HFFc6 (cell line): ENCODE data around the gene ASPM. TPM values are rescaled to one million over a fixed set of nuclear protein-coding genes. Genes with fewer than 3 reads are reported as not detected.

Experiments
- DNase-seq: peaks from one replicate; pipeline ENCODE4 v3.0.0-alpha.2; 2018
- H3K27ac Mint-ChIP-seq: 2 replicates; pipeline ENCODE4 v1.8.0; 2020; ENCODE audit warnings: mild to moderate bottlenecking, mixed read lengths
- H3K27me3 Mint-ChIP-seq: 2 replicates; pipeline ENCODE4 v1.8.0; 2021; ENCODE audit warnings: mild to moderate bottlenecking, moderate library complexity, mixed read lengths; ENCODE audit not compliant: insufficient read depth
- H3K36me3 Mint-ChIP-seq: 2 replicates; pipeline ENCODE4 v1.8.0; 2021; ENCODE audit warnings: low read depth, mixed read lengths
- H3K4me1 Mint-ChIP-seq: 2 replicates; pipeline ENCODE4 v1.8.0; 2020; ENCODE audit warnings: low read depth, mixed read lengths
- H3K4me3 Mint-ChIP-seq: 2 replicates; pipeline ENCODE4 v1.8.0; 2020; ENCODE audit warnings: mild to moderate bottlenecking, moderate library complexity, mixed read lengths
- H3K9me3 Mint-ChIP-seq: 2 replicates; pipeline ENCODE4 v1.8.0; 2020; ENCODE audit warnings: mild to moderate bottlenecking, mixed read lengths
- total RNA-seq, 6 experiments: library from RNA; stranded (reverse); fragmentation: NEBNext Ultra II Directional; extraction: Animal tissue kit (Norgen Biotek cat#: 25700); gene quantifications; 2 replicates in 1 of 6; 3 replicates in 5 of 6; pipeline ENCODE4 v1.2.3, GENCODE V29; 2021
- TF ChIP-seq, protein P1 (sequence below): fragments of 200-600 bp; sonication (generic); IDR thresholded peaks from 2 replicates; pipeline ENCODE4 v1.5.0; 2021; ENCODE audit warnings: antibody characterized with exemption, mild to moderate bottlenecking

Gene ASPM
- total RNA-seq, 6 experiments from 2014 or later, result 20.3 to 46.8 (median 42.0) TPM

DNA sequence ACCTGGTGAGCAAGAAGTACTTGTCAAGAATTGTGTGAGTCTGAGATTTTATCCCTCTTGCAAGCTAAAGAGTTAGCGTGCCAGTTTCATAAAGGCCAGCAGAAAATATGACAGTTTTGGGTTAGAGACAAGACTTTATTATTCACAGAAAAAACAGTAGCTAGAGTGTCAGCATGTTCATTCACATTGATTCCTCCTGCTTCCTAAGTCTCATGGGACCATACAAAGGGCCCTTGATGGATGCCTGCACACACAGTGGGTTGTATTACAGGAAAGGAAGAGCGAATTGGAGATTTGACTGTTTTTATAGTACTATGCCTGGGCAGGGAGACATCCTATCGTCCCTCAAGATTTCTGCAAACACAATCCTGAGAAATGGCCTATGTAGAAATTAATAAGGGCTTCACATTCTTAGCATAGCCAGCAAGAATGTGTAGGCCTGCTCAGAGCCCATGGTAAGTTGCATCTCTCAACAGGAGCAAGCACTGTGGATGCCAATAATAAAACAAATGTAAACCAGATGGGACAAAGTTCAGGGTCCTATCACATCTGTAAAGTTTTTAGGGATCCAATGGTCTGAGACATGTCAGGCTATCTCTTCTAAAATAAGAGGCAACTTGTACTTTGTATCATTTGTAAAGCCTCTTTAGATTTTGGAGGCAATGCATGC lies 4.0 kb upstream of the ASPM start:
- no peaks in the 10 kb centered on the region for H3K36me3 Mint-ChIP-seq

DNA sequence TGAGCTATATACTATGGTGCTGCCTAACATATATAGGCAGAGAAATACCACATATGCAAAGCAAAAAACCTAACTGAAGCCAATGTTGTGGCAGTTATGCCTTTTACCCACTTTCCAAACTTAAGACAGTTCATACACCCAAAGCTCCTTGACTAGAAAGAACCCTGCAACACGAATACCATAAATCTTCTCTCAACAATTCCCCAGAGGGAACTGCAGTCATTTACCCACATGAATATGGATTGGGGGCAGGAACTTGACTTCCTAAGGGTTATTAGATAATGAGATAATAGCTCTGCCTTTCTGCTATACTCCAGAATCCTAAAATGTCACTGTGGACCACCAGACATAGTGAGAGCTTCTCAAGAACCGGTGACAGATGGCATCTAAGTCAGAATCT lies 2.9 kb upstream of the ASPM start:
- Mint-ChIP-seq H3K4me1 (peaks cover 12% of the 10 kb centered on the region), H3K9me3 (no peaks in the 10 kb centered on the region), H3K4me3 (no peak overlapping the region), H3K36me3 (no peaks in the 10 kb centered on the region; the same call in 1 of the 2 replicates), H3K27me3 (no peaks in the 10 kb centered on the region), H3K27ac (no peak overlapping the region)
- TF ChIP-seq, protein P1, sequence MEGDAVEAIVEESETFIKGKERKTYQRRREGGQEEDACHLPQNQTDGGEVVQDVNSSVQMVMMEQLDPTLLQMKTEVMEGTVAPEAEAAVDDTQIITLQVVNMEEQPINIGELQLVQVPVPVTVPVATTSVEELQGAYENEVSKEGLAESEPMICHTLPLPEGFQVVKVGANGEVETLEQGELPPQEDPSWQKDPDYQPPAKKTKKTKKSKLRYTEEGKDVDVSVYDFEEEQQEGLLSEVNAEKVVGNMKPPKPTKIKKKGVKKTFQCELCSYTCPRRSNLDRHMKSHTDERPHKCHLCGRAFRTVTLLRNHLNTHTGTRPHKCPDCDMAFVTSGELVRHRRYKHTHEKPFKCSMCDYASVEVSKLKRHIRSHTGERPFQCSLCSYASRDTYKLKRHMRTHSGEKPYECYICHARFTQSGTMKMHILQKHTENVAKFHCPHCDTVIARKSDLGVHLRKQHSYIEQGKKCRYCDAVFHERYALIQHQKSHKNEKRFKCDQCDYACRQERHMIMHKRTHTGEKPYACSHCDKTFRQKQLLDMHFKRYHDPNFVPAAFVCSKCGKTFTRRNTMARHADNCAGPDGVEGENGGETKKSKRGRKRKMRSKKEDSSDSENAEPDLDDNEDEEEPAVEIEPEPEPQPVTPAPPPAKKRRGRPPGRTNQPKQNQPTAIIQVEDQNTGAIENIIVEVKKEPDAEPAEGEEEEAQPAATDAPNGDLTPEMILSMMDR, result no peak
- DNase-seq, result no peak

More for the DNA sequence above, 4.0 kb upstream of the ASPM start:
- H3K4me1 Mint-ChIP-seq, result 0 out of 2 replicates have a peak, but pooled peaks cover 5% of the 10 kb centered on the region
- no peak overlapping the region for H3K27ac Mint-ChIP-seq
- DNase-seq, result no peak
- no peak overlapping the region for H3K4me3 Mint-ChIP-seq
- TF ChIP-seq, protein P1, result no peak
- no peaks in the 10 kb centered on the region for H3K27me3 Mint-ChIP-seq
- H3K9me3 Mint-ChIP-seq, result no peaks in the 10 kb centered on the region

DNA sequence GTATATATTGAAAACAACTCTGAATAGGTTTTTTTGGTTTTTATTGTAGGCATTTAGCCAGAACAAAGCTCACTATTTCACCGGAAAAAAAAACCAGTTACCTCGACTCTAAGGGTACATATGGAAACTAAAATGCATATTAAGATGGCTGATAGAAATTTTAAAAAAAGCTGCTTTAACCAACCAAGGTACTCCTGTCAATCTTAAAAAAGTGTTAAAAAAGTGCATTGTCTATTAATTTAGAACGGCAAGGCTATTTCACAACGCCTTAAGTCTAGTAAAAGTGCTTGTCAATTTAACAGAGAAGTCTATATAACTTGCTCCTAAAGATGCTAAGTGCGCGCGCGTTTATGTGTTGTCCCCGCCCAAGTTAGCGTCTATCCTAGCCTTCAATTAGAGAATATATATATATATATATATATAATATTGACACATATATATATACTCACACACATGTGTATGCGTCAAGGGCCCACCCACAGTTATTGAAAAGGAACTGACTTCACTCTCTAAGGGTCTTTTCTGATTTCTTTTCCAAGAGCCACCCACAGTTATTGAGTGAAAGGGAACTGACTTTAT lies 934 bp downstream of the ASPM start:
- H3K27ac Mint-ChIP-seq, result peak overlapping the region; percentile 94
- no peaks in the 10 kb centered on the region for H3K27me3 Mint-ChIP-seq

DNA sequence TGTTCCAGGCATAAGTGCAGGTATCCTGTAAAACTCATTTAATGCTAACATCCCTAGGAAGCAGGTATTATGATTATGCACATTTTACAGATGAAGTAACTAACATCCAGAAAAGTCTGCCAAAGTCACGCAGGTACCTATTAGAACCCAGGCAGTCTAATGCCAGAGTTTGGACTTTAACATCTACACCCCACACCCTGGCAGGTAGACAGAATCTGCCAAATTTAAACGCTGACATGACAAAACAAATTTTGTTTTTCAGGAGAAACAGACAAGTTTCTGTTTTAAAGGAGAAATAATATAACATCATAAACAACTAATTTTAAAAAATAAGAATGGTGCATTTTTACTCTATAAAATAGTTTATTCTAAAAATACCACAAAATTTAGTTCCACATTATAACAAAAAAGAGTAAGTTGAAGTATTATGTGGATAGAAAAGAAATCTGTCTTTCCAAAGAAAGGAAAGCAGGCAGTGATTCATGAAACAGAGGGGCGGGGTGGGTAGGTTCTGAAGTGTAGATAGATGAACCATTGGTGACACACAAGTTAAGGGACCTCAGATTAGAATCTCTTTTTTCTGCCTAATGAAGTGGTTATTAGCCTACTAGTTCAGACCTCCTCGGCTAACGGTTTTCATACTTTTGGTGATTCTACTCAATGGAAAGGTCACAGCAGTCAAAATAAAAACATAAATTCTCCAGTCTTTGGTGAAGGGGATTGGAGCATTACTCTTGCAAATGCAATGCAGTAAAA lies 1.7 kb downstream of the ASPM start:
- Mint-ChIP-seq H3K4me3 (peak overlapping the region; percentile 95), H3K36me3 (peaks cover 25% of the 10 kb centered on the region; the same call in 1 of the 2 replicates), H3K27ac (peak overlapping the region; percentile 84), H3K4me1 (peaks cover 53% of the 10 kb centered on the region), H3K27me3 (no peaks in the 10 kb centered on the region), H3K9me3 (no peaks in the 10 kb centered on the region)
- TF ChIP-seq, protein P1, result no peak
- peak; percentile 60 for DNase-seq

More for the DNA sequence above, 934 bp downstream of the ASPM start:
- H3K4me1 Mint-ChIP-seq, result peaks cover 45% of the 10 kb centered on the region
- H3K4me3 Mint-ChIP-seq, result peak overlapping the region; percentile 95
- DNase-seq, result no peak
- H3K36me3 Mint-ChIP-seq, result peaks cover 21% of the 10 kb centered on the region; the same call in 1 of the 2 replicates
- H3K9me3 Mint-ChIP-seq, result no peaks in the 10 kb centered on the region
- TF ChIP-seq, protein P1, result no peak

DNA sequence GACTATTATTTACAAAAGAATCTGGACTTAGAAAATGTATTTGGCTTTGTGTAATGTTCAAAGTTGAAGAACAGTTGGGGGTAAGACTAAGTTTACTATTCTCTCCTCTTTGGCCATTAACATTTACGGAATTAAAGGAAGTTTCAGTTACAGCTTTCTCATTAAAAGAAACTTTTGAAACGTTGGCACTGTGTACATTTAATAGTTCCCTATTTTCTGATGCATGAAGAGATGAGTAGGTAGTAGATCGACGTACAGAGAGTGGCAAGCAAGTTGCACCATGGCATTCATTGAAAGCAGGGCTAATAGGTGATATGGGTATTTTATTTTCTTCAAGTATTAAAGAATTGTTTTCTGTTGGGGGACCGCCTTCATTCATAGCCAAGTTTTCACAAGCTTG lies 3.2 kb downstream of the ASPM start:
- Mint-ChIP-seq H3K27ac (peak overlapping the region; percentile 53), H3K4me3 (peak overlapping the region; percentile 56), H3K9me3 (no peaks in the 10 kb centered on the region), H3K4me1 (peaks cover 67% of the 10 kb centered on the region), H3K27me3 (no peaks in the 10 kb centered on the region), H3K36me3 (peaks cover 37% of the 10 kb centered on the region; the same call in 1 of the 2 replicates)
- TF ChIP-seq, protein P1, result no peak
- DNase-seq, result no peak
